HG03457 (cell line): ENCODE results near the gene C11orf21.
"Not testable (repeated sequence)": the region's sequence is repeated elsewhere in the genome, so short reads cannot be mapped to it uniquely, and the experiment has no call there.

Source experiments
- ATAC-seq: cut with Tn5 transposase; IDR thresholded peaks from one replicate; pipeline ENCODE4 v1.9.1; 2021; ENCODE audit warnings: moderate number of reproducible peaks; ENCODE audit not compliant: unreplicated experiment

Gene C11orf21

GRCh38 chr11:2298131-2298794 is 3.5 kb downstream of the C11orf21 start:
- ATAC-seq = no peak

- no peak for ATAC-seq
Observed at GRCh38 chr11:2297623-2298030, 4.1 kb downstream of the C11orf21 start.

- ATAC-seq = no peak
Observed at GRCh38 chr11:2296913-2297622, 4.7 kb downstream of the C11orf21 start.

GRCh38 chr11:2295971-2296912 is 5.5 kb downstream of the C11orf21 start:
- no peak for ATAC-seq

- ATAC-seq = no peak
Observed at GRCh38 chr11:2294926-2295290, 6.8 kb downstream of the C11orf21 start.

GRCh38 chr11:2293984-2294925 is 7.5 kb downstream of the C11orf21 start:
- ATAC-seq = no peak

GRCh38 chr11:2293531-2293971 is 8.2 kb downstream of the C11orf21 start:
- ATAC-seq = no peak

- no peak for ATAC-seq
Observed at GRCh38 chr11:2290351-2290841, 11.3 kb downstream of the C11orf21 start.

GRCh38 chr11:2289859-2290258 is 11.9 kb downstream of the C11orf21 start:
- no peak for ATAC-seq

- no peak for ATAC-seq
Observed at GRCh38 chr11:2289350-2289749, 12.4 kb downstream of the C11orf21 start.

- no peak for ATAC-seq
Observed at GRCh38 chr11:2287091-2287490, 14.6 kb downstream of the C11orf21 start.

- not testable (repeated sequence) for ATAC-seq
Observed at GRCh38 chr11:2286350-2286749, 15.4 kb downstream of the C11orf21 start.

GRCh38 chr11:2280208-2280607 is 21.5 kb downstream of the C11orf21 start:
- no peak for ATAC-seq

- ATAC-seq = no peak
Observed at GRCh38 chr11:2277933-2278523, 23.7 kb downstream of the C11orf21 start.

- ATAC-seq = no peak
Observed at GRCh38 chr11:2277008-2277346, 24.7 kb downstream of the C11orf21 start.

- ATAC-seq = no peak
Observed at GRCh38 chr11:2276280-2277007, 25.3 kb downstream of the C11orf21 start.

- no peak for ATAC-seq
Observed at GRCh38 chr11:2275334-2276279, 26.1 kb downstream of the C11orf21 start.

- ATAC-seq = no peak
Observed at GRCh38 chr11:2273771-2274170, 27.9 kb downstream of the C11orf21 start.
